AG09319 (cell line): ENCODE results near the gene KRT13.
A peak's percentile ranks its signal among the peaks of the same experiment; 100 is the strongest.

Source experiments
- DNase-seq: peaks from one replicate; pipeline ENCODE4 v3.0.0-alpha.2; 2010; ENCODE audit warnings: low read depth; ENCODE audit errors: extremely low read depth
- CTCF ChIP-seq: IDR thresholded peaks from 2 replicates; pipeline ENCODE4 v1.5.1; 2011; ENCODE audit warnings: low read depth, mild to moderate bottlenecking, inconsistent platforms, low read length, moderate library complexity

The KRT13 gene

GRCh38 chr17:41532947-41533570 is 27.6 kb upstream of the KRT13 start:
- TF ChIP-seq CTCF = no peak
- no peak for DNase-seq

- no peak for DNase-seq
- TF ChIP-seq CTCF = no peak
Observed at GRCh38 chr17:41531993-41532392, 26.6 kb upstream of the KRT13 start.

- TF ChIP-seq CTCF = no peak
- peak; percentile 62 for DNase-seq
Observed at GRCh38 chr17:41530062-41531048, 24.9 kb upstream of the KRT13 start.

- DNase-seq = no peak
Observed at GRCh38 chr17:41529491-41529915, 24.1 kb upstream of the KRT13 start.

GRCh38 chr17:41528959-41529353 is 23.5 kb upstream of the KRT13 start:
- no peak for DNase-seq
- no peak for TF ChIP-seq CTCF

More at GRCh38 chr17:41529491-41529915, 24.1 kb upstream of the KRT13 start:
- no peak for TF ChIP-seq CTCF

GRCh38 chr17:41527063-41528023 is 21.9 kb upstream of the KRT13 start:
- no peak for DNase-seq
- no peak for TF ChIP-seq CTCF
